SK-N-SH (cell line): ENCODE data around the gene EHD2. TPM values are rescaled to one million over a fixed set of nuclear protein-coding genes. Genes with fewer than 3 reads are reported as not detected.
"Not testable (repeated sequence)": the region's sequence is repeated elsewhere in the genome, so short reads cannot be mapped to it uniquely, and the experiment has no call there.

Experiments used
- CTCF ChIA-PET: fragments of 300-600, 350-600 bp; formaldehyde crosslinking; extraction: SDS; loops from one replicate; lab custom pipeline; 2021; lab: Yijun Ruan, JAX
- POLR2A ChIA-PET: fragments of 350-600 bp; sonication (Branson Sonifier 250); formaldehyde crosslinking; extraction: SDS; loops from one replicate; lab custom pipeline; 2020; ENCODE audit warnings: antibody characterized with exemption, inconsistent platforms; lab: Yijun Ruan, JAX
- DNase-seq: peaks from one replicate; pipeline ENCODE4 v3.0.0; 2012
- H2AFZ ChIP-seq: fragments of 200-600 bp; sonication (generic); 2 replicates; pipeline ENCODE4 v1.8.1; 2016; ENCODE audit warnings: antibody characterized with exemption, mild to moderate bottlenecking, low read depth
- H3F3A ChIP-seq: fragments of 200-600 bp; sonication (generic); replicated peaks from 2 replicates; pipeline ENCODE3; 2016; ENCODE audit warnings: antibody characterized with exemption, mild to moderate bottlenecking; ENCODE audit not compliant: insufficient read depth
- H3K27ac ChIP-seq, 2 experiments: fragments of 200-500 bp in 1 of 2; fragments of 200-600 bp in 1 of 2; sonication (Bioruptor generic) in 1 of 2; sonication (generic), shearing (Covaris generic) in 1 of 2; 2 replicates each; pipeline versions ENCODE4 v1.5.1 to v1.6.1; 2014 to 2016; ENCODE audit warnings: low read depth in 2 of 2, inconsistent platforms in 1 of 2, low read length in 1 of 2, mild to moderate bottlenecking in 1 of 2, mixed read lengths in 1 of 2
- H3K27me3 ChIP-seq: fragments of 200-600 bp; sonication (generic), shearing (Covaris generic); 2 replicates; pipeline ENCODE4 v1.6.1; 2016; ENCODE audit warnings: mixed run types; ENCODE audit not compliant: insufficient read depth
- H3K36me3 ChIP-seq, 2 experiments: fragments of 200-500 bp in 1 of 2; fragments of 200-600 bp in 1 of 2; sonication (Bioruptor generic) in 1 of 2; sonication (generic) in 1 of 2; replicated peaks in 1 of 2; 2 replicates each; pipeline versions ENCODE3 to v1.5.1; 2014 to 2016; ENCODE audit warnings: low read length in 1 of 2, mild to moderate bottlenecking in 1 of 2; ENCODE audit not compliant: insufficient read depth in 2 of 2, control insufficient read depth in 1 of 2
- H3K4me1 ChIP-seq, 2 experiments: fragments of 200-500 bp in 1 of 2; fragments of 200-600 bp in 1 of 2; sonication (Bioruptor generic) in 1 of 2; sonication (generic), shearing (Covaris generic) in 1 of 2; 2 replicates each; pipeline versions ENCODE4 v1.5.1 to v1.6.1; 2014 to 2016; ENCODE audit warnings: low read depth in 1 of 2, low read length in 1 of 2, mixed run types in 1 of 2; ENCODE audit not compliant: insufficient read depth in 2 of 2, control insufficient read depth in 1 of 2
- H3K4me2 ChIP-seq: fragments of 200-600 bp; sonication (generic), shearing (Covaris generic); 2 replicates; pipeline ENCODE4 v1.6.1; 2017; ENCODE audit warnings: mixed run types
- H3K4me3 ChIP-seq, 2 experiments: fragments of 200-500 bp in 1 of 2; fragments of 200-600 bp in 1 of 2; sonication (Bioruptor generic) in 1 of 2; sonication (generic), shearing (Covaris generic) in 1 of 2; 2 replicates each; pipeline versions ENCODE4 v1.5.1 to v1.8.1; 2014 to 2016; ENCODE audit warnings: low read depth in 2 of 2, inconsistent platforms in 1 of 2, low read length in 1 of 2, mild to moderate bottlenecking in 1 of 2, mixed read lengths in 1 of 2, moderate library complexity in 1 of 2
- H3K79me2 ChIP-seq: fragments of 200-600 bp; sonication (generic); 2 replicates; pipeline ENCODE4 v1.8.1; 2017; ENCODE audit warnings: mild to moderate bottlenecking; ENCODE audit not compliant: insufficient read depth
- H3K9ac ChIP-seq: fragments of 200-600 bp; sonication (generic); 2 replicates; pipeline ENCODE4 v1.6.1; 2017; ENCODE audit warnings: mixed run types
- H3K9me2 ChIP-seq: fragments of 200-600 bp; sonication (generic); 2 replicates; pipeline ENCODE4 v1.6.1; 2017; ENCODE audit warnings: mixed run types
- H3K9me3 ChIP-seq: fragments of 200-600 bp; sonication (generic); 2 replicates; pipeline ENCODE4 v1.6.1; 2017; ENCODE audit warnings: mixed run types, mild to moderate bottlenecking, moderate library complexity
- H4K20me1 ChIP-seq: fragments of 200-600 bp; sonication (generic); 2 replicates; pipeline ENCODE4 v1.6.1; 2017; ENCODE audit warnings: mild to moderate bottlenecking, mixed run types; ENCODE audit not compliant: insufficient read depth
- FOSL2 ChIP-seq: IDR thresholded peaks from 2 replicates; pipeline ENCODE4 v1.4.0; 2012; ENCODE audit warnings: low read depth, mild to moderate bottlenecking, moderate library complexity, borderline replicate concordance
- GABPA ChIP-seq: IDR thresholded peaks from 2 replicates; pipeline ENCODE4 v1.4.0; 2012; ENCODE audit warnings: low read depth, mild to moderate bottlenecking
- JUND ChIP-seq: IDR thresholded peaks from 2 replicates; pipeline ENCODE4 v1.4.0; 2012
- MEF2A ChIP-seq: IDR thresholded peaks from 2 replicates; pipeline ENCODE4 v1.4.0; 2012; ENCODE audit warnings: low read depth, borderline replicate concordance
- MXI1 ChIP-seq: IDR thresholded peaks from 2 replicates; pipeline ENCODE4 v1.6.1; 2012; ENCODE audit warnings: mild to moderate bottlenecking, low read depth, low read length, improper control_type of control experiment
- SIN3A ChIP-seq: IDR thresholded peaks from 2 replicates; pipeline ENCODE4 v1.6.1; 2012; ENCODE audit warnings: low read depth, mild to moderate bottlenecking, low read length, moderate library complexity, borderline replicate concordance
- TCF12 ChIP-seq: IDR thresholded peaks from 2 replicates; pipeline ENCODE4 v1.4.0; 2012
- TEAD4 ChIP-seq: IDR thresholded peaks from 2 replicates; pipeline ENCODE4 v1.4.0; 2012; ENCODE audit warnings: mild to moderate bottlenecking, borderline replicate concordance; ENCODE audit not compliant: insufficient read depth
- WGBS: methylation state at CpG from one replicate; pipeline ENCODE4 v1.1.6; 2017; ENCODE audit warnings: low lambda C conversion rate; 5-methylcytosine and 5-hydroxymethylcytosine counted together
- polyA plus RNA-seq, 3 experiments: library from polyadenylated mRNA; depleted of rRNA; stranded (reverse); fragments of >200 nt; gene quantifications; 2 replicates each; pipeline ENCODE4 v1.2.3, GENCODE V29; 2012

The EHD2 gene
- polyA plus RNA-seq, 1 of the 3 experiments (the other 2 are of a cell fraction): 55.5 TPM

- WGBS: 50% methylated on average over 3 of the region's 3 CpGs
- Histone ChIP-seq H3K9me2 (no peaks in the 10 kb centered on the region), H3K4me3 (no peak overlapping the region), H4K20me1 (peaks cover 48% of the 10 kb centered on the region), H3K4me1 (peaks cover 0 to 2% of the 10 kb centered on the region in 2 experiments; a peak in 1 of 4 replicates), H3K27me3 (no peaks in the 10 kb centered on the region), H3K27ac (peak overlapping the region in 1 of 2 experiments; percentile 91; a peak in 2 of 4 replicates), H2AFZ (no peak overlapping the region), H3K9me3 (no peaks in the 10 kb centered on the region), H3K79me2 (peaks cover 85% of the 10 kb centered on the region), H3F3A (peaks cover 15% of the 10 kb centered on the region), H3K4me2 (peak overlapping the region; percentile 62), H3K9ac (peak overlapping the region; percentile 51; the same call in 1 of the 2 replicates), H3K36me3 (no peaks in the 10 kb centered on the region)
- DNase-seq: no peak
- ChIA-PET CTCF (interaction anchor here (1.0 to 1.8 kb wide), 3 partner anchors 32 to 50 kb away, joined by 3 to 4 read pairs (median 3); partner anchors contain the start of gene EHD2), POLR2A (no interaction called here)
- TF ChIP-seq TCF12: peak; percentile 43; the same call in 1 of the 2 replicates
- no peak for TF ChIP-seq MEF2A
- peak; percentile 31; the same call in 1 of the 2 replicates for TF ChIP-seq FOSL2
- no peak for TF ChIP-seq TEAD4
Measured at GRCh38 chr19:47663435-47663910, 49.7 kb upstream of the EHD2 start.

GRCh38 chr19:47663911-47664771 is 49.1 kb upstream of the EHD2 start:
- 0 out of 2 replicates have a peak, but pooled peaks have one; percentile 48 for TF ChIP-seq SIN3A
- TF ChIP-seq JUND: peak; percentile 21; the same call in 1 of the 2 replicates
- peak; percentile 9; the same call in 1 of the 2 replicates for TF ChIP-seq FOSL2
- TF ChIP-seq GABPA: no peak
- no peak for TF ChIP-seq MXI1
- peaks cover 0 to 2% of the 10 kb centered on the region in 2 experiments; a peak in 1 of 4 replicates for H3K4me1 ChIP-seq
- H3K9me3 ChIP-seq: no peaks in the 10 kb centered on the region
- H2AFZ ChIP-seq: no peak overlapping the region
- H3K9me2 ChIP-seq: no peaks in the 10 kb centered on the region
- ChIA-PET CTCF (interaction anchor here (1.8 kb wide), 1 partner anchor 32 kb away, joined by 3 read pairs; no protein-coding TSS in a partner anchor), POLR2A (no interaction called here)
- H4K20me1 ChIP-seq: peaks cover 47% of the 10 kb centered on the region
- no peaks in the 10 kb centered on the region for H3K27me3 ChIP-seq
- peaks cover 15% of the 10 kb centered on the region for H3F3A ChIP-seq
- no peaks in the 10 kb centered on the region for H3K36me3 ChIP-seq
- peak overlapping the region in 1 of 2 experiments; percentile 91; a peak in 2 of 4 replicates for H3K27ac ChIP-seq
- peak overlapping the region; percentile 62 for H3K4me2 ChIP-seq
- H3K9ac ChIP-seq: peak overlapping the region; percentile 51; the same call in 1 of the 2 replicates
- no peak for DNase-seq
- no peak overlapping the region for H3K4me3 ChIP-seq
- 61% methylated on average over 15 of the region's 24 CpGs for WGBS
- H3K79me2 ChIP-seq: peaks cover 86% of the 10 kb centered on the region

DNA sequence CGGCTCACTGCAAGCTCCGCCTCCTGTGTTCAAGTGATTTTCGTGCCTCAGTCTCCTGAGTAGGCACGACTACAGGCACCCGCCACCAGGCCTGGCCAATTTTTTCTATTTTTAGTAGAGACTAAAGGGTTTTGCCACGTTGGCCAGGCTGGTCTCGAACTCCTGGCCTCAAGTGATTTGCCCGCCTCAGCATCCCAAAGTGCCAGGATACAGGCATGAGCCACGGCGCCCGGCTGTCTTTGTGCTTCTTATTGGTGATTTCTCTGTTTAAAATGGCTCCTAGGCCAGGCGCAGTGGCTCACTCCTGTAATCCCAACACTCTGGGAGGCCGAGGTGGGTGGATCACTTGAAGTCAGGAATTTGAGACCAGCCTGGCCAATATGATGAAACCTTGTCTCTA is 44.7 kb upstream of the EHD2 start:
- H3K9me2 ChIP-seq, H3K36me3 ChIP-seq, H3K4me3 ChIP-seq, H3K27ac ChIP-seq, H3F3A ChIP-seq, H3K4me2 ChIP-seq, H2AFZ ChIP-seq, H3K4me1 ChIP-seq, H3K27me3 ChIP-seq, H3K9ac ChIP-seq, H3K9me3 ChIP-seq, DNase-seq, POLR2A ChIA-PET: not testable (repeated sequence)
- 97% methylated on average over 13 of the region's 13 CpGs for WGBS
- Histone ChIP-seq H3K79me2 (peaks cover 65% of the 10 kb centered on the region), H4K20me1 (peaks cover 46% of the 10 kb centered on the region)
- CTCF ChIA-PET: interaction anchor here (0.6 kb wide), 1 partner anchor 49 kb away, joined by 3 read pairs; no protein-coding TSS in a partner anchor
